Large intestine (tissue), 3 donors: ENCODE results near the gene TNFRSF21. TPM values are rescaled to one million over a fixed set of nuclear protein-coding genes. Genes with fewer than 3 reads are reported as not detected.

ENCODE experiments used
- DNase-seq, 2 donors: peaks; one replicate each; pipeline versions ENCODE4 v3.0.0 to v3.0.0-alpha.2; 2013
- H3K27ac ChIP-seq: one replicate; pipeline ENCODE4 v1.5.1; 2013; ENCODE audit warnings: low read length
- H3K27me3 ChIP-seq: 2 replicates; pipeline ENCODE4 v1.6.1; 2013; ENCODE audit warnings: low read length; ENCODE audit not compliant: control insufficient read depth, insufficient read depth
- H3K36me3 ChIP-seq: 2 replicates; pipeline ENCODE4 v1.6.1; 2013; ENCODE audit warnings: low read length; ENCODE audit not compliant: control insufficient read depth, insufficient read depth
- H3K4me1 ChIP-seq: one replicate; pipeline ENCODE4 v1.6.1; 2013; ENCODE audit warnings: low read length; ENCODE audit not compliant: control insufficient read depth, insufficient read depth
- H3K4me3 ChIP-seq: one replicate; pipeline ENCODE4 v1.5.1; 2013; ENCODE audit warnings: low read length
- H3K9me3 ChIP-seq: one replicate; pipeline ENCODE4 v1.6.1; 2013; ENCODE audit warnings: mild to moderate bottlenecking, low read depth, low read length, moderate library complexity; ENCODE audit not compliant: control insufficient read depth
- WGBS: methylation state at CpG from one replicate; pipeline ENCODE4 v1.1.5; 2013; ENCODE audit warnings: low lambda C conversion rate; ENCODE audit not compliant: insufficient coverage; 5-methylcytosine and 5-hydroxymethylcytosine counted together
- polyA plus RNA-seq: library from polyadenylated mRNA; unstranded; fragments of 120-200 nt; gene quantifications from one replicate; pipeline ENCODE4 v1.2.1, GENCODE V29; 2013

TNFRSF21 gene
- polyA plus RNA-seq, 1 donor, result 22.8 TPM

DNA sequence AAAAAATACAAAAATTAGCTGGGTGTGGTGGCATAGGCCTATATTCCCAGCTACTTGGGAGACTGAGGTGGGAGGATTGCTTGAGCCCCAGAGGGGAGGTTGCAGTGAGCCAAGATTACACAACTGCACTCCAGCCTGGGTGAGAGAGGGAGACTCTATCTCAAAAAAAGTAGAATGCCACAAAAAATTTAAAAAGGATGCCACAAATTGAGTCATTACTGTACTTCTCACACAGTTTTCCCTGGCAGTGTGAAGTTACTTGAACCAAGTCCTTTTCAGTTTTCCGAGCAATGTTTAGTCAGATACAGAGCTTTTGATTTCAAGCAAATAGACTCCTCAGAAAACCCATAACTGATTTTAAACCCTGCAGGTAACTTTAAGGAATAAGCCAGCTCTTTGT is 53.3 kb downstream of the TNFRSF21 start:
- Histone ChIP-seq H3K36me3 (peaks cover 16% of the 10 kb centered on the region), H3K27ac (no peak overlapping the region), H3K9me3 (peaks cover 2% of the 10 kb centered on the region), H3K4me1 (no peaks in the 10 kb centered on the region), H3K27me3 (no peaks in the 10 kb centered on the region), H3K4me3 (no peak overlapping the region)
- no CpG with 5 or more reads among the region's 1 CpG for WGBS
- DNase-seq, result no peak

DNA sequence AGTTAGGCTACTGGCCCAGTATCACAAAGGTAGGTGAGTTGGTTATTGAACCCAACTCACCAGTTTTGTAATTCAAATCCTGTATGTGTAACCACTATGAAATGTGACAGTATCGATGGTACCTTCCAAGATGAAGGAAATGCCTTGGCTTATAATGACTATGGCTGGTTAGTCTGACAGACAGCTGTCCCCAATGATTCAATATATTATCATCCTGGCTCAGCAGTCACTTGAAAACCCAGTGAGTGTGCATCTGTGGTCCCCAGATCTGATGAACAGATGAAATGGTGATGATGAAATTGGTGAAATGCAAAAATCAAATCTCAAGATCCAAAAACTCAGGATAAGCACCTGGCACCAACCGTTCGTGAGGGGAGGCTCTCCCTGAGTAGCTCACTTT is 54.8 kb downstream of the TNFRSF21 start:
- H3K27me3 ChIP-seq, result no peaks in the 10 kb centered on the region
- H3K27ac ChIP-seq, result no peak overlapping the region
- DNase-seq, result no peak
- peaks cover 17% of the 10 kb centered on the region for H3K36me3 ChIP-seq
- no peaks in the 10 kb centered on the region for H3K4me1 ChIP-seq
- WGBS, result no CpG with 5 or more reads among the region's 3 CpGs
- H3K4me3 ChIP-seq, result no peak overlapping the region
- H3K9me3 ChIP-seq, result peaks cover 2% of the 10 kb centered on the region

DNA sequence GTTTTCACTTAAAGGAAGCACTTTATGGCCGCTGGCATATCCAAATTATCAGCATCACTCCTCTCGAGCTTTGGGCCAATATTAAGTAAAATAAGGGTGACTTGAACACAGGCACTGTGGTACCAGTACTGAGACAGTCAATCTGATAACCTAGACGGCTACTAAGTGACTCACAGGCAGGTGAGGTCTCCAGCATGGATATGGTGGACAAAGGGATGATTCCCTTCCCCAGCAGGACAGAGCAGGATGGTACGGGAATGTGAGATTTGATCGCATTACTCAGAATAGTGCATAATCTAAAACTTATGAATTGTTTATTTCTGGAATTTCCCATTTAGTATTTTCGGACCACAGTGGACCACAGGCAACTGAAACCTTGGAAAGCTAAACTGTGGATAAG is 55.7 kb downstream of the TNFRSF21 start:
- no peak for DNase-seq
- WGBS, result 86% methylated on average over 2 of the region's 6 CpGs
- Histone ChIP-seq H3K4me3 (no peak overlapping the region), H3K9me3 (peaks cover 2% of the 10 kb centered on the region), H3K36me3 (peaks cover 17% of the 10 kb centered on the region), H3K4me1 (no peaks in the 10 kb centered on the region), H3K27ac (no peak overlapping the region), H3K27me3 (no peaks in the 10 kb centered on the region)

DNA sequence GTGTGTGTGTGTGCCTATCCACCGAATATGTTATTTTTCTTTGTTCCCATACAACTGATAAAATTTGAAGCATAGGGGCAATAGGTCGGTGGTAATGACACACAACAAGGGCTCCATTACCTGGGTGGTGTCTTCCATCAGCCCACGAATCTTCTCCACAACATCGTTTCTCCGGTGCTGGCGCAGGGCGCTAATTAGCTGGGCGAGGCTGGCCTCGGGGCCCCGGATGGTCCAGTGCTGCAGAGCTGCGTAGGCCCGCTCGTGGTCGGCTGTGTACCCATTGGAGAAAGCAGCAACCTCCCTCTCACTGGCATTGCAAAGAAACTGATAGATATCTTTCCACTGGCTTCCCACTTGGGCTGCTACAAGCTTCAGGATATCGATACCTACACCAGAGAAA is 56.6 kb downstream of the TNFRSF21 start:
- peaks cover 4% of the 10 kb centered on the region for H3K4me1 ChIP-seq
- peaks cover 2% of the 10 kb centered on the region for H3K9me3 ChIP-seq
- no peak overlapping the region for H3K4me3 ChIP-seq
- no CpG with 5 or more reads among the region's 15 CpGs for WGBS
- no peak overlapping the region for H3K27ac ChIP-seq
- no peak for DNase-seq
- H3K36me3 ChIP-seq, result peaks cover 21% of the 10 kb centered on the region
- H3K27me3 ChIP-seq, result no peaks in the 10 kb centered on the region

DNA sequence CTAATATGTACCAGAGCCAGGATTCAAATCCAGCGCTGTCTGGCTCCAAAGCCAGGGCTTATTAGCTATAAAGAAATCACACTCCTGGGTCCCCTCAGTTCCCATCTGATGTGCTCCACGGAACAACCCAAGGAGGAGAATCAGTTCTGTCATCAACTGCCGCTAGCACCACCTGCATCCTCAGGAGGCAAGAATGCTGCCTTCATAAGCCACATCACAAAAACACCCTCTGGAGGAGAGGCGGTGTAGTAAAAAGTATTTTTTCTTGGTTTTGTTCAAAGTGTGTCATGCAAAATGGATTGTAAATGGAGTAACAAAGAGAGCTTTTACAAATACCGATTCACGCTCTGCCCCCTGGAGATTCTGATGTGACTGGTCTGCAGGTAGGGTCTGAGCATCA is 57.1 kb downstream of the TNFRSF21 start:
- Histone ChIP-seq H3K27me3 (no peaks in the 10 kb centered on the region), H3K36me3 (peaks cover 21% of the 10 kb centered on the region), H3K4me1 (peaks cover 4% of the 10 kb centered on the region), H3K9me3 (peaks cover 2% of the 10 kb centered on the region), H3K4me3 (no peak overlapping the region), H3K27ac (no peak overlapping the region)
- WGBS, result 100% methylated on average over 2 of the region's 6 CpGs
- no peak for DNase-seq

DNA sequence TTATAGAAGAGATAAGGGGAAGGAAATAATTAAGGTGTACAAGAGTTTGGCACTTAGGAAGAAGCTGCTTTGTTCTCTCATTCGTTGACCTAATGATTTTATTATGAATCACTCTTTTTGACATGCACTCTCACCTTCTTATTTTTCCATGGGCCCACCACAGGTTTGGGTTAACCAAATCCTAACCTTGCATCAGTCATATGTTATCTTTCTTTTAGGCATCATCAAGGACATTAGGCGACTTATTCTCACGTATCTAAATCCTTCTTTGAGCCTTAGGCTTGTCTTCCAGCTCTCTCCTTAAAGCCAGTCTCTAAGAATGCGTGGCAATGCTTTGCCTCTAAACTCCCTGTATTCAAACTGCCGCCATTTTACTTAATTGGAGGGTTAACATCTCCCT is 58.3 kb downstream of the TNFRSF21 start:
- no peak for DNase-seq
- WGBS, result 90% methylated on average over 2 of the region's 5 CpGs
- Histone ChIP-seq H3K4me1 (peaks cover 7% of the 10 kb centered on the region), H3K27ac (no peak overlapping the region), H3K36me3 (peaks cover 21% of the 10 kb centered on the region), H3K27me3 (no peaks in the 10 kb centered on the region), H3K9me3 (peaks cover 2% of the 10 kb centered on the region), H3K4me3 (no peak overlapping the region)

DNA sequence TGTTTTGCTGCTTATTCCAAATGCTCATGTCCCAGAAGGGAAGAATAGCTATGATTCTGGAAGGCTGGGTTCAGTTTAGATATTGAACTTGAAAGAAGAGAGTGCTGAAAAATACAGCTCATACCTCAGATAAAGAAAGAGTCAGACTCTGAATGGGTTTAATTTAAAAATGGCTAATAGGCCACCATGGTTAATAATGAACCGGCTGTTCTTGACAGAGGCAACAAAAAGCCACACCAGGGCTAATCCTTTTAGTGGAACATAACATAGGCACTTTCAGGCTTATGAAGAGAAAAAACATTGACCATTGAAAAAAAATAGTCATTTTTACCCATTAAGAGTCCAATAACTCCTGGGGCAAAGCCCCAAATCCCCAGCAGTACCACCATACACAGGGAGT is 59.4 kb downstream of the TNFRSF21 start:
- WGBS, result no CpG with 5 or more reads among the region's 1 CpG
- Histone ChIP-seq H3K9me3 (peaks cover 2% of the 10 kb centered on the region), H3K4me1 (peaks cover 7% of the 10 kb centered on the region), H3K36me3 (peaks cover 21% of the 10 kb centered on the region), H3K27ac (no peak overlapping the region), H3K4me3 (no peak overlapping the region), H3K27me3 (no peaks in the 10 kb centered on the region)
- DNase-seq, result no peak

DNA sequence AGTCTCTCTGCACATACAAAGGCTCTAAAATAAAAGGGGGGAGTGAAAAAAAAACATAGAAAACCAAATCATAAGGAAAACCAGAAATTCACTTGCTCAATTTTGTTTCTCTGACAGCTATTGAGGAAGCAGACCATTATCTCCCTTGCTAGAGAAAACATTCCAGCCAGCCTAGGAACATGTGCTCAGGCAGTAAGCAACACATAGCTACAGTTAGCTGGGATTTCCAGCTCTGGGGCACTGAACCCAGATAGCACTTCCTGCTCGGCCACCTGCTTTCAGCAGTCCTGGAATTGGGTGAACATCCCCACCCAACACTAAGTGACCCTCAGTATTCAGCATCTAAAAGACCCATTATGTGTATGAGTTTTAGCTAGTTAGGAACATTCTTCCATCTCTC is 61.3 kb downstream of the TNFRSF21 start:
- DNase-seq, result no peak
- no CpG with 5 or more reads among the region's 1 CpG for WGBS
- H3K27me3 ChIP-seq, result no peaks in the 10 kb centered on the region
- peaks cover 7% of the 10 kb centered on the region for H3K4me1 ChIP-seq
- H3K27ac ChIP-seq, result no peak overlapping the region
- peaks cover 19% of the 10 kb centered on the region for H3K36me3 ChIP-seq
- H3K4me3 ChIP-seq, result no peak overlapping the region
- peaks cover 2% of the 10 kb centered on the region for H3K9me3 ChIP-seq

DNA sequence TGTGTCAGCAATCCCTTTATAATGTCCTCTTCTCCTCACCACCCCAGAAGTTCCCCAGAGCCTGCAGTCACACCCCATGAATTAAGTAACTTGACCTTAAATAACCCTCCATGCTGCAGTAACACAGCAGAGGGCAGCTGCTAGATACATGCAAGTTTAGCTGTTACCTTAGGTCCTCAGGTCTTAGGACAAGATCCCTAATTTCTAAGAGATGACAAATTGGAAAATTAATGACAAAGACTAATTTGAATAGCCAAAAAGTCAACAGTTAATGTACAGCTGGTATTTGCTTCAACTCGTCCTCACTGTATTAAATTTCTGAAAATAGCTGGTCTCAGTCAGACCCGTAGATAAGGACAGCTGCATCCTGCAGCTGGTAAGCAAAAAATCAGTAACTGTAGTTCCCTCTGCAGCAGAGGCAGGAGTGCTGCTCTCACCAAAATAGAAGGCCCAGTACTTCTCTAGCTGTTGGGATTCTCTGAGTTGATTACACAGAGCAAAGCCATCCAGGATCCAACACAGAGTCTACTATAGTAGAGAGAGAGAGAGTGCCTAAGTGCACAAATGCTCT is 62.4 kb downstream of the TNFRSF21 start:
- Histone ChIP-seq H3K27me3 (no peaks in the 10 kb centered on the region), H3K9me3 (no peaks in the 10 kb centered on the region), H3K36me3 (peaks cover 10% of the 10 kb centered on the region), H3K27ac (no peak overlapping the region), H3K4me3 (no peak overlapping the region), H3K4me1 (peaks cover 13% of the 10 kb centered on the region)
- no CpG with 5 or more reads among the region's 2 CpGs for WGBS
- DNase-seq, result peak; percentile 30 to 63

DNA sequence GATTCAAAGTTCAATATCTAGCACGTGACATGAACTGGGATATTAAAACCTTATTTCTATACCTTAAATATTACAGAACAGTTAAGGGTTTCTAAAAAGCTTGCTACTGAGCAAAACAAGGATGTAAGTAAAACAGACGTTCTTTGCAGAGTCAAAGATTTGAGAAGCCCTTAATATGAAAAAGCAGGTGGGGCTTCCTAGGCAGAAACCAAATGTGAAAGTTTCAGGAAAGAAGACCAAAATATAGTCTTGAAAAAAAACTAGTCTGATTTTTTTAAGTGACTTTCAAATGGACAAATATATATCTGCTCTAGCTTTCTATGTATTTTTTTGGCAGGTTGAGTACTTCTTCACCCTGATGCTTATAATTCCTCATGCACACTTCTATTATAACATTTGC is 63.2 kb downstream of the TNFRSF21 start:
- WGBS, result 60% methylated on average over 1 of the region's 2 CpGs
- peak overlapping the region; percentile 14 for H3K27ac ChIP-seq
- no peaks in the 10 kb centered on the region for H3K27me3 ChIP-seq
- H3K36me3 ChIP-seq, result peaks cover 7% of the 10 kb centered on the region
- peaks cover 18% of the 10 kb centered on the region for H3K4me1 ChIP-seq
- H3K9me3 ChIP-seq, result no peaks in the 10 kb centered on the region
- H3K4me3 ChIP-seq, result no peak overlapping the region
- DNase-seq, result no peak

DNA sequence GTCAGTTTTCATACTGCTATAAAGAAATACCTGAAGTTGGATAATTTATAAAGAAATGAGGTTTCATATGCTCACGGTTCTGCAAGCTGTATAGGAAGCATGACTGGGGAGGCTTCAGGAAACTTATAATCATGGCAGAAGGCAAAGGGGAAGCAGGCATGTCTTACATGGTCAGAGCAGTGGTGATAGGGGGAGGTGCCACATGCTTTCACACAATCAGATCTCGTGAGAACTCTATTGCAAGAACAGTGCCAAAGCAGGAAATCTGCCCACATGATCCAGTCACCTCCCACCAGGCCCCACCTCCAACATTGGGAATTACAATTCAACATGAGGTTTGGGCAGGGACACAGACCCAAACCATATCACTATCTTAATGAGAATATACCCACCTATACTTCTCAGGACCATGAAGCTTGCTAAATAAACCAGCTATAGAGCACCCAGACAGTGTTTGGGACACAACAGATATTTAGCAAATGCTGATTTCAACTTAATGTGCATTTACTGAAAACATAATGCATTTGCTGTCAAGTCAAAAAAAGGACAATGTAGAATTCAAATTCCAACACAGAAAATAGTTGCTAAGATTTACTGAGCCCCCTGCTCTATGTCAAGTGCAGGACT is 63.8 kb downstream of the TNFRSF21 start:
- WGBS, result 80% methylated on average over 1 of the region's 2 CpGs
- Histone ChIP-seq H3K36me3 (peaks cover 5% of the 10 kb centered on the region), H3K27me3 (no peaks in the 10 kb centered on the region), H3K4me1 (peaks cover 18% of the 10 kb centered on the region), H3K9me3 (no peaks in the 10 kb centered on the region), H3K4me3 (no peak overlapping the region), H3K27ac (no peak overlapping the region)
- no peak for DNase-seq
